GM19193 (cell line): ENCODE measurements around the gene F13A1.

ENCODE experiments used
- POLR2A ChIP-seq: IDR thresholded peaks from 4 replicates; pipeline ENCODE4 v1.6.1; 2011; ENCODE audit not compliant: insufficient read depth, insufficient read length; ENCODE audit errors: extremely low read depth

Gene F13A1

GRCh38 chr6:6234963-6235362 lies 85.5 kb downstream of the F13A1 start:
- TF ChIP-seq POLR2A: no peak

DNA sequence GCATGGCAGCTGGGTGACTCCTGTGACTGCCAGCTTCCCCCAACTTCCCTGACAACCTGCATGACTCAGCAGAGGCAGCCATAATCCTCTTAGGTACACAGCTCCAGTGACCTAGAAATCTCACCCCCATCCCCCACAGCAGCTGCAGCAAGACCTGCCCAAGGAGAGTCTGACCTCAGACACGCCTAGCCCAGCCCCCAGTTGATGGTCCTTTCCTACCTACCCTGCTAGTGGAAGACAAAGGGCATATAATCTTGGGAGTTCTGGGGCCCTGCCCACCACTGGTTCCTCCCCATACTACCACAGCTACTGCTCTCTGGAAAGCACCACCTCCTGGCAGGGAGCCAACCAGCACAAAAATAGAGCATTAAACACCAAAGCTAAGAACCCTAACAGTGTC lies 90.2 kb downstream of the F13A1 start:
- TF ChIP-seq POLR2A: no peak

GRCh38 chr6:6227896-6228295 lies 92.6 kb downstream of the F13A1 start:
- no peak for TF ChIP-seq POLR2A

DNA sequence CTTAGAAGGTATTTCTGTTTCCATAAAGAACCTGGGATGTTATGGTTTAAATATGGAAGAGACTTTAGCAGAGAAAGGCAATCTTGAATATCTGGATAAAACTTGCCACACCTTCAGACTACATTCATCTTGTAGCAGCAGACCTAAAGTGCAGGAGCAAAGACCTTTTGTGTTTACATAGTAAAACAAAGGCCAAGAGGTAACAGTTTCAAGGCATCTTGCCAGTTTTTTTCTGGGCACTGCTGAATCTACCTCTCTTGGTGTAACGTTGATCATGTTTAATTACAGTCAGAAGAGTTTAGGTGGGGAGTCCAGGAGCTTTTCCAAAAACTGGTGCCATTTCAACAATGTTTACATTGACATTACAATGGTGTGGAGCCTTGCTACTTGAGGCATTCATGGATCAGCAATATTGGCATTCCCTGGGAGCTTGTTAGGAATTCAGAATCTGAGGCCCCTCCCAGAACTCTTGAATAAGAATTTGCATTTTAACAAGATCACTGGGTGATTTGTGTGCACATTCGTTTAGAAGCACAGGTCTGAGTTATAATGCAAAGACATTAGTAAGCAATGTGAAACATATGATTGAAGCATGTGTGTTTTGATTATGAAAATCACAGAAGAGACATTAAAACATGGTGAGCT lies 94.5 kb downstream of the F13A1 start:
- TF ChIP-seq POLR2A: no peak

DNA sequence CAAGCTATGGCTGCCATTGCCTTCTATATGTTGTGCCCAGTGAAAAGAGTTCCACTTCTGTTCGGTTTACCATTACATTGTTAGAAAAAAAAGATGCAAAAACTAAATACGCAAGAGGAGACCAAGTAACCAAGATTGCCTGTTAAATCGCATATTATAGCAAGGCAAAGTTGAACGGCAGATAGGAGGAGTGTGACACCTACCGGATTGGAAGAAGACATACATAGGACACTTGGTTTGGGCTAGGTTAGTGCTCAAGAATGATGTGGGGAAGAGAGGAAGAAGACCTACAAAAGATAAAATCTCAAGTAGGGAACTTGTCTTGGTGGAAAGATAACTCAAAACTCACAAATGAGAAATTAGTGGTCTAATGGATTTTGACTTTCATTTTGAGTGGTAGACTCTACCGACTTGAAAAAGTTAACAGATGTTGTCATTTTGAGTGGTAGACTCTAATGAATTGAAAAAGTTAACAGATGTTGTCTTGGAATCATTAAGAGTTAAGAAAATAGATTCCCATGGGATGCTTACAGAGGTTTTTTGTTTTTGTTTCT lies 95.5 kb downstream of the F13A1 start:
- no peak for TF ChIP-seq POLR2A

DNA sequence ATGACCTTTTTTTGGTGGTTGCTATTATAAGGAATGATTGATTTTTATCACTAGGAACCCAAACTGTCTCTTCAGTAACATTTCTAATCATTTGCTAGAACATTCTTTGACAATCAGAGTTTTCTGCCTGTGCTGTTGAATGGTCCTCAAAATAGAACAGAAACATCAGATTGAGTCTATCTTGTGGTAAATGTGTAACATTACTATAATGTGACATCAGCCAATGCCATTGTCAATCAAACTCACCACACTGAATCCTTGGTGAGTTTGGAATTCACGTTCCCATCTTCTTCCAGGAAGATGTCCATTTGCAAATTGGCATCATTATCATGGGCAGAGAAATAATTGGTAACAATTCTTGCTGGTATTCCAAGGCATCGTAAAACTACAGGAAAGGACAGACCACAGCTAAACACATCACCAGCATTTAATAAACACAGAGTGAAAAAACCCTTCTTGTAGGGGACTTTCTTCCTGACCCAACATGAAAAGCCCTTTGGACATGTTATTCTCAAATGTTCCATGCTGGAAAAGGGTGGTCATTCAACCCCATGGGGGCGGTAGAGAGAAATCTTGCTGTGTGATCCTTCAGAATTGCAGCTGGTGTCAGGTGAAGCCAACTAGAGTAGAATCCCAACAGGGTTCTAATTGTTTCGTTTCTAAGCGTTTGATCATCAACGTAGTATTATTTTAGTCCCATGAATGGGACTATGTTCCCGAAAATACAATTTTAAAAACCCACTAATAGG lies 98.5 kb downstream of the F13A1 start:
- no peak for TF ChIP-seq POLR2A

DNA sequence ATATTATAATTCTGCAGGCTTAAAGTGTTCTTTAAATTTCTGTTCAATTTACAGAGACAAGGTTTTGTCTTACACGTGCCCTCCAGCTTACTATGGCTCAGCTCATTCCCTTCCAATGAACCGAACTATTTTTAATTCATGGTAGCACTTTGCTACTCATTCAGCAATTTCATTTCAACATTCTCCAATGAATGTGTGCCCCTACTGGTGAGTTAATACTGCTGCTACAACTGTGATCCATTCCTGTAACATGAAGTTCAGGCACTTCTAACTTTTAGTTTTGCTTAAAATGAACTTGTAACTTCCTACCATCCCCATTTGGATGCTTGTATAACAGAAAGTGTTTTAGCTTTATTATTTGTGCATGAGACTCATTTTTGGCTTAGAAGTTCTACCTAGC lies 99.7 kb downstream of the F13A1 start:
- TF ChIP-seq POLR2A: no peak

GRCh38 chr6:6219716-6220115 lies 100.7 kb downstream of the F13A1 start:
- TF ChIP-seq POLR2A: no peak

DNA sequence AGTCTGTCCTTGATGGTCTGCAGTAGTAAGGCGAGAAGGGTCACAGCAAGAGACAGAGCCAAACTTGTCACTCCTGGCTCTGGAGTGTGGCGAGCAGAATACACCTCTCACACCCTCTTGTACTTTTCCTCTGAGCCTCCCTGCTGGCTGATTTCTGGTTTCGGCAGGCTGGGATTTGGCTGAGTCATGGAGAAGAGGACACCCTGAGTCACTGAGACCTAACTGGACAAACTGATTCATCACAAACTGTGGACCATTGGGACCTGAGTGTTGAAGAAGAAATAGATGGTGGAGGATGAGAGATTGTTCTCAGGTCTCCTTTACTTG lies 101.7 kb downstream of the F13A1 start:
- TF ChIP-seq POLR2A: no peak

GRCh38 chr6:6217855-6218758 lies 102.4 kb downstream of the F13A1 start:
- TF ChIP-seq POLR2A: no peak

- no peak for TF ChIP-seq POLR2A
These were observed 109.5 kb downstream of the F13A1 start for GRCh38 chr6:6210994-6211393.

- no peak for TF ChIP-seq POLR2A
These were observed 117.6 kb downstream of the F13A1 start for GRCh38 chr6:6202886-6203285.

- TF ChIP-seq POLR2A: no peak
These were observed 119.3 kb downstream of the F13A1 start for GRCh38 chr6:6201200-6201599.

GRCh38 chr6:6199678-6200077 lies 120.8 kb downstream of the F13A1 start:
- no peak for TF ChIP-seq POLR2A

GRCh38 chr6:6196762-6197161 lies 123.7 kb downstream of the F13A1 start:
- no peak for TF ChIP-seq POLR2A
